Fibroblast of villous mesenchyme (primary cell): Measurements from ENCODE around the gene PJA1. TPM values are rescaled to one million over a fixed set of nuclear protein-coding genes. Genes with fewer than 3 reads are reported as not detected.

Experiments
- DNase-seq: peaks from one replicate; pipeline ENCODE4 v3.0.0-alpha.2; 2010; ENCODE audit warnings: low read depth
- H3K4me3 ChIP-seq: 2 replicates; pipeline ENCODE4 v1.5.1; 2011; ENCODE audit warnings: low read depth, mild to moderate bottlenecking, low read length
- total RNA-seq: library from RNA; depleted of rRNA; stranded (reverse); fragments of >200 nt; gene quantifications from 2 replicates; pipeline ENCODE4 v1.2.3, GENCODE V29; 2012
- TF ChIP-seq, protein P1 (sequence below): IDR thresholded peaks from 2 replicates; pipeline ENCODE4 v1.5.1; 2012; ENCODE audit warnings: low read depth, mild to moderate bottlenecking, low read length; ENCODE audit not compliant: insufficient read depth

The PJA1 gene
- total RNA-seq, 1 donor = 28.1 TPM

DNA sequence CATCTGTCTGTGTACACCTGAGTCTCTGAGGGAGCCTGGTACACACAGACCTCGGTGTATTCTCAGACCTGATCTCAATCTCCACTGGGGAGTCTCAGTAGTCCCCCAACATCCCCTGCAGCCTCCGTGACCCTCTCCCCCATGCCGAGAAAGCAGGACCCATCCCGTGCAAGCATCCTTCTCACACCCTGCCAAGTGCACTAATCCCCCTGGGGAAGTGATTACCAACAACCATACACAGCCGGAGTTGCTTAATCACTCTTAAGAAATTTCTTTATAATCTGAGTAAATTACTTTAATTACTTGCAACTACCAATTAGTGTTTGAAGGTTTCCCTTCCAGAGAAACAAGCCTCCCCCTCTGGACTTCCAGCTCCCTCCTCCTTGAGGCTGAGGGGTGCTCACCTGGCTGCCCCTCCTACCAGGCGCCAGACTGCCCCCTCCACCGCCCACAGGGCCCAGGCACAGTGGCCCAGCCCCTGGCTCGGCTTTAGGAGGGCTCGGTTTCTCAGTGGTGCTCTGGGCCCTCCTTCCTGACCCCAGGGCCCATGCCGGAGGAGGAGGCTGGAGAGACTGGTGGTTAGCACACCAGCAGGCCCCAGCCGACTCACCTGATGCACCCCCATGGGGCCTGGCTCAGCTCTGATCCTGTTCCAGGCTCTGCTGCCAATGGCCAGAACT is 43.8 kb downstream of the PJA1 start:
- TF ChIP-seq, protein P1, sequence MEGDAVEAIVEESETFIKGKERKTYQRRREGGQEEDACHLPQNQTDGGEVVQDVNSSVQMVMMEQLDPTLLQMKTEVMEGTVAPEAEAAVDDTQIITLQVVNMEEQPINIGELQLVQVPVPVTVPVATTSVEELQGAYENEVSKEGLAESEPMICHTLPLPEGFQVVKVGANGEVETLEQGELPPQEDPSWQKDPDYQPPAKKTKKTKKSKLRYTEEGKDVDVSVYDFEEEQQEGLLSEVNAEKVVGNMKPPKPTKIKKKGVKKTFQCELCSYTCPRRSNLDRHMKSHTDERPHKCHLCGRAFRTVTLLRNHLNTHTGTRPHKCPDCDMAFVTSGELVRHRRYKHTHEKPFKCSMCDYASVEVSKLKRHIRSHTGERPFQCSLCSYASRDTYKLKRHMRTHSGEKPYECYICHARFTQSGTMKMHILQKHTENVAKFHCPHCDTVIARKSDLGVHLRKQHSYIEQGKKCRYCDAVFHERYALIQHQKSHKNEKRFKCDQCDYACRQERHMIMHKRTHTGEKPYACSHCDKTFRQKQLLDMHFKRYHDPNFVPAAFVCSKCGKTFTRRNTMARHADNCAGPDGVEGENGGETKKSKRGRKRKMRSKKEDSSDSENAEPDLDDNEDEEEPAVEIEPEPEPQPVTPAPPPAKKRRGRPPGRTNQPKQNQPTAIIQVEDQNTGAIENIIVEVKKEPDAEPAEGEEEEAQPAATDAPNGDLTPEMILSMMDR = no peak
- no peak for DNase-seq

GRCh38 chrX:69120476-69120875 is 44.8 kb downstream of the PJA1 start:
- DNase-seq = no peak
- TF ChIP-seq, protein P1 = no peak
- H3K4me3 ChIP-seq = no peak overlapping the region

More for the DNA sequence above, 43.8 kb downstream of the PJA1 start:
- H3K4me3 ChIP-seq = no peak overlapping the region

GRCh38 chrX:69119122-69119521 is 46.1 kb downstream of the PJA1 start:
- TF ChIP-seq, protein P1 = no peak
- no peak overlapping the region for H3K4me3 ChIP-seq
- DNase-seq = no peak

- DNase-seq = peak; percentile 47
- TF ChIP-seq, protein P1 = no peak
- H3K4me3 ChIP-seq = no peak overlapping the region
Observed at GRCh38 chrX:69117876-69118526, 47.3 kb downstream of the PJA1 start.

DNA sequence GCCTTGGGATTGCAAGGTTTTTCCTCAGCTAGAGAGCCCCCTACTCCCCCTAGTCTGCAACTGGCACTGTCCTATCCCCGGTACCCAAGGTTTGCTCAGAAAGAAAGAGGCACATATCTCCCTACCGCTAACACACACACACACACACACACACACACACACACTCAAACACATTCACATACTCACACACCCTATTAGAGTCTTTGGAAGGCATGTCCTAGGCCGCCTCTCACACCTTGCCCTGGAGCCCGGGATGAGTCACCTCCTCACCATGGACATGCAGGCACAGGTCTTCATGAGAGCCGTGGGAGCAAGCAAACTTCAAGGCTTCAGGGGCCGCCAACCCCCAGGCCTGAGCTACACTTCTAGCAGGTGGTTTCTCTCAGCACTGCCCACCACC is 49.2 kb downstream of the PJA1 start:
- DNase-seq = no peak
- no peak overlapping the region for H3K4me3 ChIP-seq
- TF ChIP-seq, protein P1 = no peak

GRCh38 chrX:69113723-69114122 is 51.5 kb downstream of the PJA1 start:
- DNase-seq = no peak
- H3K4me3 ChIP-seq = no peak overlapping the region
- TF ChIP-seq, protein P1 = no peak
